Transverse colon (tissue), 4 donors: ENCODE results near the gene DNAJC3. TPM values are rescaled to one million over a fixed set of nuclear protein-coding genes. Genes with fewer than 3 reads are reported as not detected.
"Not testable (repeated sequence)": the region's sequence is repeated elsewhere in the genome, so short reads cannot be mapped to it uniquely, and the experiment has no call there.

Source experiments
- DNase-seq: peaks from one replicate; pipeline ENCODE4 v3.0.0-alpha.2; 2019
- H3K27ac ChIP-seq, 4 donors: fragments of 200-600 bp; sonication (generic); 2 replicates each; pipeline ENCODE4 v1.5.1; 2016 to 2018; ENCODE audit warnings: inconsistent platforms in 4 of 4
- H3K27me3 ChIP-seq: fragments of 200-600 bp; sonication (generic); 2 replicates; pipeline ENCODE4 v1.5.1; 2017; ENCODE audit warnings: inconsistent platforms
- H3K36me3 ChIP-seq, 4 donors: fragments of 200-600 bp; sonication (generic); 2 replicates each; pipeline ENCODE4 v1.5.1; 2017 to 2019; ENCODE audit warnings: inconsistent platforms in 4 of 4
- H3K4me1 ChIP-seq, 4 donors: fragments of 200-600 bp; sonication (generic); 2 replicates each; pipeline ENCODE4 v1.5.1; 2017 to 2020; ENCODE audit warnings: inconsistent platforms in 4 of 4
- H3K4me3 ChIP-seq, 4 donors: fragments of 200-600 bp; sonication (generic); 1 replicate in 1 of 4; 2 replicates in 3 of 4; pipeline versions ENCODE4 v1.5.1 to v1.6.1; 2017 to 2019; ENCODE audit warnings: inconsistent platforms in 4 of 4
- H3K9me3 ChIP-seq, 2 donors: fragments of 200-600 bp; sonication (generic); 2 replicates each; pipeline ENCODE4 v1.5.1; 2017 to 2019; ENCODE audit warnings: inconsistent platforms in 2 of 2
- CTCF ChIP-seq, 5 experiments: fragments of 200-600 bp in 3 of 5; fragments of 450-650 bp in 2 of 5; sonication (generic) in 3 of 5; IDR thresholded peaks; 1 replicate in 2 of 5; 2 replicates in 3 of 5; pipeline ENCODE4 v1.5.1; 2016 to 2017; ENCODE audit warnings: antibody characterized with exemption in 5 of 5, inconsistent platforms in 3 of 5, mild to moderate bottlenecking in 2 of 5, moderate library complexity in 1 of 5
- EP300 ChIP-seq: sonication (generic); formaldehyde crosslinking; IDR thresholded peaks from one replicate; pipeline ENCODE4 v1.6.1; 2017; ENCODE audit warnings: antibody characterized with exemption, low read depth
- POLR2A ChIP-seq: fragments of 450-650 bp; IDR thresholded peaks from one replicate; pipeline ENCODE4 v1.6.1; 2016; ENCODE audit warnings: antibody characterized with exemption, mild to moderate bottlenecking, moderate library complexity
- POLR2AphosphoS5 ChIP-seq, 3 donors: sonication (generic); formaldehyde crosslinking; IDR thresholded peaks; one replicate each; pipeline ENCODE4 v1.6.1; 2016; ENCODE audit warnings: antibody characterized with exemption in 3 of 3
- WGBS, 2 donors: methylation state at CpG; one replicate each; pipeline ENCODE4 v1.1.5; 2018; ENCODE audit warnings: low coverage in 1 of 2; 5-methylcytosine and 5-hydroxymethylcytosine counted together
- in situ Hi-C, 4 donors: fragments of 200-750 bp; cut with MboI; loops; one replicate each; pipeline versions ENCODE4 v1.15.0 to v1.15.1; 2017; ENCODE audit warnings: low sequenced_read_pairs in 3 of 4, low pct_ligation_motif_present in 1 of 4, low pct_unique_long_range_greater_than_20kb in 1 of 4
- intact Hi-C: fragments of 100-400 bp; cut with DNase I; formaldehyde crosslinking; loops from one replicate; pipeline ENCODE4 v1.15.1; 2023; ENCODE audit warnings: low total_unique reads
- total RNA-seq, 4 donors: library from RNA; depleted of rRNA; stranded (reverse); fragments of >200 nt; gene quantifications; one replicate each; pipeline ENCODE4 v1.1.0, GENCODE V29; 2016

The DNAJC3 gene
- total RNA-seq, 4 donors from 2014 or later: 22.8 to 49.7 (median 35.5) TPM

- Histone ChIP-seq H3K36me3 (peaks cover 0 to 20% (median 8%) of the 10 kb centered on the region in 4 donors), H3K27me3 (no peaks in the 10 kb centered on the region), H3K27ac (no peak overlapping the region), H3K4me1 (peaks cover 0 to 8% (median 3%) of the 10 kb centered on the region in 4 donors), H3K9me3 (no peaks in the 10 kb centered on the region), H3K4me3 (no peak overlapping the region)
- DNase-seq: no peak
- TF ChIP-seq CTCF (IDR thresholded peaks at IDR 0.05) (no peak), POLR2AphosphoS5 (IDR thresholded peaks at IDR 0.05) (no peak), POLR2A (no peak), EP300 (no peak)
- intact Hi-C loops: no loop called here
- in situ Hi-C loops: no loop called here
- 99 to 100% methylated on average over 2 to 6 of the region's 6 CpGs for WGBS, 2 donors
Observed at GRCh38 chr13:95781016-95781415, 104.1 kb downstream of the DNAJC3 start.

GRCh38 chr13:95781940-95782339 is 105.0 kb downstream of the DNAJC3 start:
- in situ Hi-C loops: not testable (repeated sequence)

GRCh38 chr13:95783747-95784146 is 106.8 kb downstream of the DNAJC3 start:
- H3K27me3 ChIP-seq: no peaks in the 10 kb centered on the region
- TF ChIP-seq EP300 (no peak), POLR2A (no peak), POLR2AphosphoS5 (IDR thresholded peaks at IDR 0.05) (no peak), CTCF (IDR thresholded peaks at IDR 0.05) (no peak)
- peaks cover 0 to 26% (median 10%) of the 10 kb centered on the region in 4 donors for H3K36me3 ChIP-seq
- WGBS, 2 donors: 79 to 81% methylated on average over 5 of the region's 5 CpGs
- no peak for DNase-seq
- peaks cover 0 to 8% (median 3%) of the 10 kb centered on the region in 4 donors for H3K4me1 ChIP-seq
- H3K27ac ChIP-seq: no peak overlapping the region
- H3K9me3 ChIP-seq: no peaks in the 10 kb centered on the region
- intact Hi-C loops: no loop called here
- in situ Hi-C loops: no loop called here
- H3K4me3 ChIP-seq: no peak overlapping the region

More at GRCh38 chr13:95781940-95782339, 105.0 kb downstream of the DNAJC3 start:
- H3K27me3 ChIP-seq, H3K9me3 ChIP-seq, H3K4me1 ChIP-seq, DNase-seq, intact Hi-C loops, H3K4me3 ChIP-seq, H3K27ac ChIP-seq: not testable (repeated sequence)
- 100% methylated on average over 1 of the region's 1 CpG for WGBS, 2 donors
- H3K36me3 ChIP-seq: peaks cover 0 to 23% (median 10%) of the 10 kb centered on the region in 4 donors

GRCh38 chr13:95784161-95784899 is 107.4 kb downstream of the DNAJC3 start:
- Histone ChIP-seq H3K9me3 (no peaks in the 10 kb centered on the region), H3K27me3 (no peaks in the 10 kb centered on the region), H3K4me3 (no peak overlapping the region), H3K27ac (peak overlapping the region in 1 of 4 donors; percentile 7), H3K36me3 (peaks cover 0 to 28% (median 11%) of the 10 kb centered on the region in 4 donors), H3K4me1 (peaks cover 0 to 8% (median 3%) of the 10 kb centered on the region in 4 donors)
- no peak for DNase-seq
- in situ Hi-C loops (no loop called here), intact Hi-C loops (no loop called here)
- TF ChIP-seq POLR2A (no peak), EP300 (no peak), CTCF (IDR thresholded peaks at IDR 0.05) (no peak), POLR2AphosphoS5 (IDR thresholded peaks at IDR 0.05) (no peak)
- 63 to 66% methylated on average over 6 of the region's 6 CpGs for WGBS, 2 donors
